HG03354 (cell line): ENCODE measurements around the gene UBTD2.

Experiments used
- ATAC-seq: cut with Tn5 transposase; IDR thresholded peaks from one replicate; pipeline ENCODE4 v1.9.1; 2021; ENCODE audit warnings: mild to moderate bottlenecking; ENCODE audit not compliant: unreplicated experiment, poor library complexity, severe bottlenecking

The UBTD2 gene

DNA sequence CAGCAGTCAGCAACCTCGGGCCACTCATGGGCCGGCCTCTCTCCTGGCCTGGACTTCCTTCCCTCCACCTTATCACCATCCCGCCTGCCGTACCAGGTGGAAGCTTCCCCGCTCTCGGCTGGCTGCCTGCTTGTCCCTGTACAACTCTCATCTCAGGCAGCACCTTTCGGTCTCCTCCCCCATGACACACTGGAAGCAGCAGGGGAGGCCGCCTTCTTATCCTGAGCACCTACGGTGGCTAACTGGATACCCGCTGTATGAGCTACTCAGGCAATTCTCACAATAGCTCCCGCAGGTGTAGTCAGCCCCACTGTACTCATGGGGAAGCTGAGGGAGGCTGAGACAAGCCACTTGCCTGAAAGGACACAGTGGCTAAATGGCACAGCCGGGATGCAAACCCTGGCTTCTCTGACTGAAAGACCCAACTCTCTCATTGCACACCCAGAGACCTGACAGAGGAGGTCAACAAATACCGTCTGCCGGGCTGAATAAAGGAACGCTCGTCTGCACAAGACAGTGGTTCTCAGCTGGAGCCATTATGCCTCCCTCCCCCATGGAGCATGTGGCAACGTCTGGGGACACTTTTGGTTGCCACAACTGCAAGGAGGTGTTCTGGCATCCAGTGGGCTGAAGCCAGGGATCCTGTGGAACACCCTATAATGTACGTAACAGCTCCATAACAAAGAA is 105.1 kb downstream of the UBTD2 start:
- no peak for ATAC-seq

DNA sequence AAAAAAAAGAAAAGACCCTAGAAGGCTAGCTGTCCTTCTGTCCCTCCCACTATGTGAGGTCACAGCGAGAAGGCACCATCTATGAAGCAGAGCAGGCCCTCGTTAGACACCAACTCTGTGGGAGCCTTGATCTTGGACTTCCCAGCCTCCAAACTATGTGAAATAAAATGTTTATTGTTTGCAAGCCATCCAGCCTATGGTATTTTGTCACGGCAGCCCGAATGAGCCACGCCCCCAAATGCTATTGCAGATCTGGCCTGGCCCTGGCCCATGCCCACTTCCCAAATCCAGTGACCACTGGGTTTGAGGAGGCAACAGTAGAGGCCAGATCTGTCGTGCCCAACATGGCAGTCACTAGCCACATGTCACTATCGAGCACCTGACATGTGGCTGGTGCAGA is 106.4 kb downstream of the UBTD2 start:
- ATAC-seq = no peak

DNA sequence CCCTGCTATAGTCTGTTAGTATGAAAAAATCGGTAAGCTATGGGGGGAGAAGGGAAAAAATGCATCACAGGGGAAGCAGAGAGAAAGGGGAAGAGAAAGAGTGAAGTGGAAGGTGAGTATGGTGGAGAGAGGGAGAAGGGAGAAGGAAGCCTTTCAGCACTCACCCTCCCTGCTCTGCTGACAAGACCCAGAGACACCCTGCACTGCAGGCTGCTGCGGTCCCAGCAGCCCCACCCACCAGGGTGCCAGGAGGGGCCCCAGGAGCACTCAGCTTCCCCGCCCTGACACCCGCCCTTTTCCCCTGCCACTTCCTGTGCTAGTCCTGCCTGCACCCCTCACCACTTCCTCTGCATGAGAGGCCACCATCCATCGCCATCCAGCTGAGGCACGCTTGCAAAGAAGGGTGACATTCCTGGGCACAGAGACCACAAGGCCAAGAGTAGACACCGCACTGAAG is 108.3 kb downstream of the UBTD2 start:
- peak; percentile 54 for ATAC-seq

DNA sequence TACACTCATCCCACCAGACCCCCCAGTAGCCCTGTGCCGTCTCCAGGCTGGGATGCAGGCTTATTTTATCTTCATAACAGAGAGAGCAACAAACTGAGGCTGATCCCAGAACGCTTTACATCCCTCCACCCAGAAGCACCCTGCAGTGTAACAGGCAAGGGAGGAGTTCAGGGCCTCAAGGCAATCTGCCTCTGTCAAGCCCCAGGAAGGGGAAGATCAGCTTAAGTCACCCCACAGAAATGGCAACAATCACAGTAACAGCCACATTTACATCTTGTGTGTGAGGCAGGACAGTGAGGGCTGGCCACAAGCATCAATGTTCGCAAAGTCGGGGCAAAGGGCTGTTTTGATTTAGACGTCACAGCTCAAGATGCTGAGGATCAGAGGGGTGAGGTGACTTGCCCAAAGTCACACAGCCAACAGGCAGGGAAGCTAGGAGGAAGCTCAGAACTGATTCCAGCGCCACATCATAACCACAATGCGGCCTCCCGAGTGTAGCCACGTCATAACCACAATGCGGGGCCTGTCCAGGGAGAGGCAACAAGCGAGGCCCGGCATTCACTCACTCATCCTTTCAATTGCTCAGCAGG is 109.9 kb downstream of the UBTD2 start:
- no peak for ATAC-seq

DNA sequence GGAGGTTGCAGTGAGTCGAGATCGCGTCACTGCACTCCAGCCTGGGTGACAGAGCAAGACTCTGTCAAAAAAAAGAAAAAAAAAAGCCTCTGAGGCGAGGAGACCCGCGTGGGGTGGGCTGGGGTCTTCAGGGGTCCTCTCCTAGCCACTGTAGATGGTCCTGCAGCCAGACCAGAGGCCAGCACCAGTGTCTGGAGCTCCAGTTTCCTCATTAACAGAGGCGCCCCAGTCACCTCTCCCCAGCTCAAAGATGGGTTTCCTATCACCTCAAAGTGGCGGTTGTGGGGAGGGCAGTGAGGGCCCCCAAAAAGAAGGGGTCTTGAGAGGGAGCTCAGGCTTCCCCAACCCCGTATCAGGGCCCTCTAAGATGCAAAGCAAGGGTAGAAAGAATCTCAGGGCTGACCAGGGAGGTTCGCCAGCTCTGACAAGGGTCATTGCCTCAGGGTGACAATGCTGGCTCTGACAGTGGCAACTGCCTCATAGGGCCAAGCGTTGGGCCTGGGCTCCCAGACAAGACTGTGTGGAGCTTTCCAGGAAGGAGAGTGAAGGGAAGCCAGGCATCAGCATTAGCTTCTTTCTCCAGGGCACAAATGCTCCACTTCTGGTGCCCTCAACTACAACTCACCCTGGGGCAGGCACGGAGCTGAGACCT is 110.5 kb downstream of the UBTD2 start:
- no peak for ATAC-seq

DNA sequence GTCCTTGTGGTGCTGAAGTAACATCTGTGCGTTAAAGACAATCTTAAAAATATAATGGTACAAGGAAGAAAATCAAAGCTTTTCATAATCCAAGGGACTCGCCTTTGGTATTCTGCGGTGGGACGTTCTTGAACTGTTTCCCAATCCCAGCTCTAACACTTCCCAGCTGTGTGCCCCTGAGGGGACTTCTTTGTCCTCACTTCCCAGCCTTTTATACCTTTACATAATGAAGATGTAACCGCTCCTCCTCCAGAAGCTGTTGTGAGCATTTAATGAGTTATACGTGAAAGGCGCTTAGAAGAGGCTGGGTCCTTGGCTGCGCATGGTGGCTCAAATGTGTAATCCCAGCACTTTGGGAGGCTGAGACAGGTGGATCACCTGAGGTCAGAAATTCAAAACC is 112.4 kb downstream of the UBTD2 start:
- no peak for ATAC-seq

DNA sequence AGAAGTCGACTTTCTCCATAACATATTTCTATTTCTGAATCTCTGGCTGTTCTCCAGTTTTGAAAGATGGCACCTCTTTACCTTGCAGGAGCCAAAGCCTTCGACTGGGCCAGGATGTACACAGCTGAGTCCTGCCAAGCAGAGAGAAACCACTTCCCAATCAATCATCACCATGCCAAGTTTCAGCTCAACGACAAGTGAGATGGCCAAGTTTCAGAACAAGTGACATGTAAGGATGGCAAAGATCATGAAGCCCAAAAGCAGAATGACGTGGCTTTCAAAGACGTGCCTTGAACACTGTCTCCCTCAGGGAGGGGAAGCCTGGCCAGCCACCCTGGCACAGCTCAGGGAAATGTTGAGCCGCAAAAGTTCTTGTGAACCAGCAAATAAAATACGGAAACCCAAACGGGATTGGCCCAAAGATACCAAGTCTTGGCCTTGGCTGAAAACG is 113.3 kb downstream of the UBTD2 start:
- no peak for ATAC-seq

DNA sequence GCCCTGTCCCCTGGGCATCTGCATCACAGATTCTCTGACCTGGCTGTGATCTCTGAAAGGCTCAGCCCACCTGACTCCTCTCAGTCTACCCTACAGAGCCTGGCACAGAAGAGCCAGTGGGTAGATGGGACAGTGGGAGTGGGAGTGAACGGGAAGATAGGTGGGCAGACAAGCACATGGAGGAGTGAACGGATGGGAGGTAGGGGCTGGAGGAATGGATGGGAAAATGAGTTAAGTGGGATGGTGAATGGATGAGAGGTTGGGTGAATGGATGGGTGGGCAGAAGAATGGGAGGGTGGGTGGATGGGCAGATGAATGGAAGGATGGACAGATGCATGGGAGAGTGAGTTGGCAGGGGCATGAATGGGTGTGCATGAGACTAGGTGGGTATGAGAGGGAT is 114.3 kb downstream of the UBTD2 start:
- no peak for ATAC-seq

DNA sequence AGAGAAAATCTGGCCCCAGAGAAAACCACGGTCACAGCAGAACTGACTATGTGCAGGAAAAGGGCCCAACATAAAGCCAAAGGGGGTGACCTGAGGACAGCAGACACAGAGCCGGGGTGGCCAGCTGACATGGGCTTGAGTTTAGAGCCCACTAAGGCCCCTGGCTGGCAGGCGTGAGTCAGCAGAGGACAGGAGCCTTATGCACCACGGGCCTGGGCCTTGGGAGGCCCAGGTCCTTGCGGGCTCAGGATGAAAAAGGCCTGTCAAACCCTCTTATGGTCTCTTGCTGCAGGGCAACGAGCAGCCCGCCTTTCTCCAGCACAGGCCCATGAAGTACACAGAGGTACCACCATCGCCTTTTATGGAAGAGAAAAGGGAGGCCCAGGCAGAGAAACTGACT is 115.3 kb downstream of the UBTD2 start:
- ATAC-seq = no peak

DNA sequence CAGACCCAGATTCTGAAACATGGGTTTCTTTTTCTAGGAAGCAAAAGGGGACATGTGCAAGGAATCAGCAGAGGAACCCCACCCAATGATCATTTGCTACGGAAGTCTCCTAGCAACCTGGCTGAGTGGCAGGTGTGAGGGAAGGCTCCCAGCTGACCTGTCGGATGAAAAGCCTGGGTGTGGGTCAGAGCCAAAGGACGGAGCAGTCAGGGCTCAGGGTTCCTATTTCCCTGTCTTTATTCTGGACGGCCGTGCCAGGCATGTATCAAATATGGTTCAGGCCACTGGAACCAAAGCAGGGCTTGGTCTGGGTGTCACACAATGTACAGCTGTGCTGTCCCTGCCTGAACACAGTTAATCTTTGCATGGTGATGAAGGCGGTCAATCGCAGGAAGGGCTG is 115.7 kb downstream of the UBTD2 start:
- no peak for ATAC-seq

DNA sequence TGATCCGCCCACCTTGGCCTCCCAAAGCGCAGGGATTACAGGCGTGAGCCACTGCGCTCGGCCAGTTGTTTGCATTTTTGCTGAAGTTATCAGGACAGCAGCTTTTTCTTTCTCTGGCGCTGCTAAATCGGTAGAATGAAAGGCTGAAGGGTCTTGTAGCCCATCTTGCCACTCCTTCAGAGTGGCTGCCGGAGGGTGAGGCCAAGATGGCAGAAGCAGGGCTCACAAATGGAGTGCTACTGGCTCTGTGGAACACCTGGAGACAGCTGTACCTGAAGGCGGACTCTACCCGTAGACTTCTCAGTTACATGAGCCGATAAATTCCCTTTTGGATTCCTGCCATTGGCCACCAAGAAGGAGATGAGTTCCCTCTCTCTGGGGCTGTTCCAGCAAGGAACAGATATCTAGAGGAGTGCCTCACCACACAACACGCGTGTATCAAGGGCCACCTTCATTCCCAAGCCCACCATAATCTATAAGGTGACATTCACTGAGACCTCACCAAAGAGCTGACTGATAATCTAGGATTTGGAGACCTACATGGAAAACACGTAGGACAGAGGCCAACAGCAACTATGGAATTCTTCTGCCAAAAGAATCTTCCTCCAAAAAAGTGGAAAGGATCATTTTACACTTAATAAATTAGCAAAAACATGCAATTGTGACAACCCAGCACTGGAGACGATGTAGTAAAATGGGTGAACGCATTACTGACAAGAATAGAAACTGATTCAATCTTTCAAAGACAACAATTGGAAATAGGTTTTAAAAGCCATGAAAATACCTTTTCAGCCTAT is 117.3 kb downstream of the UBTD2 start:
- ATAC-seq = no peak

DNA sequence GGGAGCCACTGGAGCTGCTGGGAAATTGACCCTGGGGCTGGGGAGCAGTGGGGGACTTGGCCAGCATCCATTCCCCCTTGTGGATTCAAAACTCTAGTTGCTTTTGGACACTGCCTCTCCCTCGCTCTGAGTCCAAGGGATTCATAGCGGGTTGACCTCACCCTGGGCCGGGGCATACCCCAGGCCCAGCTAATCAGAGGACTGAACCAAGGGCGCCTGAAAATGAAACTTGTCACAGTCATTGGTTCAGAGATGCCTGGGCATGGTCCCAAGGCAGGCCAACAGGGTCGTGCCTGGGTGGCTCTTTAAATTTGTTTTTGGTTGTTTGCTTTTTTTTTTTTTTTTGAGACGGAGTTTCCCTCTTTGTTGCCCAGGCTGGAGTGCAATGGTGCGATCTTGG is 118.1 kb downstream of the UBTD2 start:
- ATAC-seq = peak; percentile 70

DNA sequence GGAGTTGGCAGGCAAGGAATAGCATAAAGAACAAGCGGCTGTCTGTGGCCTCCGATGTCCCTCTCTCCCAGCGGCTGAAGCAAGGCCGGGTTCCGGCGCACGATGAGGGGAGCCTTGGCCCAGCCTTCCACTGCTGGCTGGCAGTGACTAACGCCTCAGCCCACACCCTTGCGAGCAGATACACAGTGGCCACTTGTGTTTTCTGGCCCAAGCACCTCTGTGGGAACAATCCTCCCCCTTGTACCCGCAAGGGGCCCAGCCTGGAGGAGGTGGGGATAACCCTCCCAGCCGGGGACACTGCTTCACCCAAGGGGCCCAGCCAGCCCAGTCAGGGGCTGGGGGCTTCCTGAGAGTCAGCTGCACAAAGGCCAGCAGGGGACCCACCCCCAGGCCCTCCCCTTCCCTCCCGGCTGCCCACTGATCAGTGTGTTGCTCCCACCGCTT is 118.8 kb downstream of the UBTD2 start:
- ATAC-seq = no peak

DNA sequence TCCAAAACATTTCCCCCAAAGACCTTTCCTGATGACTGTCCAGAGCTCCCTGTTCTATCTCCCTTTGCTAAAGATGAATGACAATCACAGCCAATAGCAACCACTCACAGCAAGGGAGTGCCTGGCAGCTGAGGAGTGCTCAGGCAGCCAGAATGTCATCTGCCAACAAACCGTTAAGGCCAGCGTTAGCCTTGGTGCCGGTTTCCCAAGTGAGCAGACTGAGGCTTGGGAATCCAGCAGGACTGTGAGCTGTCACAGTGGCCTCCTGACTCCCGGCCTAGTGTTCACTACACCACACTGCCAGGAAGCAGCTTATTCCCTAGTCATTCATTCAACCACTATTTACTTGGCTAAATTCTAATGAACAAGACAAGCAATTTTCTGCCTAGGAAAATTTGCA is 120.2 kb downstream of the UBTD2 start:
- no peak for ATAC-seq

DNA sequence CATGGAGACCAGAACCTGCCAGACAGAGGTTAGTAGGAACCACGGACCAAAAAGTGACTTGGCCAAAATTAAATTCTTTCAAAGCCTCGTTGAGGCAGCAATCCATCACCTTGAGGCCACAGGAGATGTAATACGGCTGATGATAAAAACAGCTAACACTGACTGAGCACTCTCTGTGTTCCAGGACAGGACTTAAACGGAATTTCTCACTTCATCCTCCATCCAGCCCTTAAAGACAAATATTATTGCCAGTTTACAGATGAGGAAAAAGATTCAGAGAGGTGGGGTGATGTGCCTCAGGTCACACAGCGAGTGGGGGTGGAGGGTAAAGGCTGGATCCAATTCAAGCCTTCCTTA is 120.6 kb downstream of the UBTD2 start:
- no peak for ATAC-seq

DNA sequence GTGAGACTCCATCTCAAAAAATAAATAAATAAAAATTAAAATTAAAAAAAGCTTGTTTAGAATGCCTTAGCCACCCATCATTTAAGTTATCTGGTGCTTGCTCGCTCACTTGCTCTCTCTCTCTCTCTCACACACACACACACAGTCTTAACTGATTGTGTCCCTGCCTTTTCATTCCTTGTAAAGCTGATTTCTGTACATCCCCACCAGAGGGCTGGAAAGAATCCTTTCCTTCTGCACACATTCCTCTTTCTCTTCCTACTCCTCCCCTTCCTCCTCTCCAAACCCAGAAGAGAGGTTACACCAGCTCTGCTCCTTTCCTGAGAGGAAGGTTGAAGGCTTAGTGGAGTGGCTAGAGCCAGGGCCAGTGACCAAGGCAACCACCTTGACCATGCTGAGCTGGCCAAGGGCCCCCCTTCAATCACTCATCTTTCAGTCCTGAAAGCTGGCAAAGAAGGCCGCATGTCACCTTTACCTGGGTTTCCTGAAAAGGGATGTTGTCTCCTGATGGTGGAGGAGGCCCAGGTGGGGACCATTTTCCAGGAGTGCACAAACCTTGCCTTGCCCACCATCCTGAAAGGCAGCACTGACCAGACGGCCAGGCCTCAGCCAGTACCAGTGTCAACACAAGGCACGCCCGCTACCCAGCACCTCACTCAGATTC is 121.1 kb downstream of the UBTD2 start:
- ATAC-seq = no peak

DNA sequence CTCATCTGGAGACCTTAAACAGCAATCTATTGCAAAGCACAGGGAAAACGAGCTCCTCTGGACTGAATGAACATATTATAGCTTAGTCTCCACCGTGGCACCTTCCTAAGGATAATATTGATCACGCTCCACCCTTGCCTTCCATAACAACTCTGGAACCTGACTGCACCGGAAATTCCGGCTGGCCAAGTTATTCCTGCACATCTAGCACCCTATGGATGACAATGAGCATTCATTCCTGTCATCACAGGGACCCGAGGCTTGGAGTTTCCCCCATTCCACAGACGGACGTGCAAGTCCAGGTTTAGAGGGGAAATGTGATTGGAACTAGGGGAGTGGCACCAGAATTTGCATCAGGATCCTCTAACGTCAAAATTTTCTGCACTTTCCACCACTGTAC is 123.1 kb downstream of the UBTD2 start:
- ATAC-seq = no peak
